GM12891 (cell line): Measurements from ENCODE around the gene NSMCE3.

Experiments used
- PAX5 ChIP-seq: IDR thresholded peaks from 2 replicates; pipeline ENCODE4 v1.6.1; 2011; ENCODE audit warnings: low read length, moderate library complexity, mild to moderate bottlenecking; ENCODE audit not compliant: insufficient read depth, severe bottlenecking
- POLR2A ChIP-seq: IDR thresholded peaks from 2 replicates; pipeline ENCODE4 v1.6.1; 2011; ENCODE audit warnings: low read depth, low read length, control low read depth
- SPI1 ChIP-seq: IDR thresholded peaks from 2 replicates; pipeline ENCODE4 v1.6.1; 2011; ENCODE audit warnings: low read depth, low read length, control low read depth

DNA sequence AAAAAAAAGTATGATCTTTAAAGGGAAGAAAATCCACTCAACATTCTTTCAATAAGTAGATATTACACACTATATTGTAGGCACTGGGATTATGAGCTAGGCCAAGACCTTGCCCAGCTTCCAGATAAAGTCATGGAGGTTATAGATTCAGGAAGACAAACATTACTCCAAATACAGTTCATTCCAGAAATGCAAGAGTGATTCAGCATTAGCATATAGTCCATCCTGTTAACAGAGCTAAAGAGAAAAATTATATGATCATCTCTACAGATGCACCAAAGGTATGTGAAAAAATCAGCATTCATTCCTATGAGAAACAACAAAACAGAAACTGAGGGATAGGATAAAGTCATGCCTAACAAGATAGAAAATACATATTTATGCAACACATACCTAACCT lies 42.1 kb upstream of the NSMCE3 start:
- TF ChIP-seq POLR2A = no peak
- no peak for TF ChIP-seq PAX5
- no peak for TF ChIP-seq SPI1
